Retinal pigment epithelial cell (primary cell): ENCODE measurements around the gene REEP3.

Experiments used
- DNase-seq: peaks from one replicate; pipeline ENCODE4 v3.0.0-alpha.2; 2010; ENCODE audit warnings: low read depth
- H3K4me3 ChIP-seq: 2 replicates; pipeline ENCODE4 v1.5.1; 2011; ENCODE audit warnings: mild to moderate bottlenecking, low read length, control low read depth, moderate library complexity
- TF ChIP-seq, protein P1 (sequence below): conservative IDR thresholded peaks from 2 replicates; pipeline ENCODE4 v1.5.1; 2011; ENCODE audit warnings: low read depth, low read length, control low read depth, inconsistent platforms

Gene REEP3

DNA sequence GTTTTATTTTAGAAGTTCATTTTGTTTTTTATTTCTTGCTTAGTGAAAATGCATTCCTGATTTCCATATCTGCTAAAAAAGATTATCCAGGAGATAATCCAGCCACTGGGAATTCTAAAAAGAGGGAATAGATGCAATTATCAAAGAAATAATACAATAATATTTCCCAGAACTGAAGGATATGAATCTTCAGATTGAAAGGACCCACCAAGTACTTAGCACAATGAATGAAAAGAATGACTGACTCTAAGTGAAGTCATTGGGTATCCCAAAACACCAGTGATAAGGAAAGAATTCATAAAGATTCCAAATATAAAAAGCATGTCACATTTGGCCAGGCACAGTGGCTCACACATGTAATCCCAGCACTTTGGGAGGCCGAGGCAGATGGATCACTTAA lies 79.3 kb downstream of the REEP3 start:
- TF ChIP-seq, protein P1, sequence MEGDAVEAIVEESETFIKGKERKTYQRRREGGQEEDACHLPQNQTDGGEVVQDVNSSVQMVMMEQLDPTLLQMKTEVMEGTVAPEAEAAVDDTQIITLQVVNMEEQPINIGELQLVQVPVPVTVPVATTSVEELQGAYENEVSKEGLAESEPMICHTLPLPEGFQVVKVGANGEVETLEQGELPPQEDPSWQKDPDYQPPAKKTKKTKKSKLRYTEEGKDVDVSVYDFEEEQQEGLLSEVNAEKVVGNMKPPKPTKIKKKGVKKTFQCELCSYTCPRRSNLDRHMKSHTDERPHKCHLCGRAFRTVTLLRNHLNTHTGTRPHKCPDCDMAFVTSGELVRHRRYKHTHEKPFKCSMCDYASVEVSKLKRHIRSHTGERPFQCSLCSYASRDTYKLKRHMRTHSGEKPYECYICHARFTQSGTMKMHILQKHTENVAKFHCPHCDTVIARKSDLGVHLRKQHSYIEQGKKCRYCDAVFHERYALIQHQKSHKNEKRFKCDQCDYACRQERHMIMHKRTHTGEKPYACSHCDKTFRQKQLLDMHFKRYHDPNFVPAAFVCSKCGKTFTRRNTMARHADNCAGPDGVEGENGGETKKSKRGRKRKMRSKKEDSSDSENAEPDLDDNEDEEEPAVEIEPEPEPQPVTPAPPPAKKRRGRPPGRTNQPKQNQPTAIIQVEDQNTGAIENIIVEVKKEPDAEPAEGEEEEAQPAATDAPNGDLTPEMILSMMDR, result no peak
- DNase-seq, result no peak
- H3K4me3 ChIP-seq, result no peak overlapping the region

DNA sequence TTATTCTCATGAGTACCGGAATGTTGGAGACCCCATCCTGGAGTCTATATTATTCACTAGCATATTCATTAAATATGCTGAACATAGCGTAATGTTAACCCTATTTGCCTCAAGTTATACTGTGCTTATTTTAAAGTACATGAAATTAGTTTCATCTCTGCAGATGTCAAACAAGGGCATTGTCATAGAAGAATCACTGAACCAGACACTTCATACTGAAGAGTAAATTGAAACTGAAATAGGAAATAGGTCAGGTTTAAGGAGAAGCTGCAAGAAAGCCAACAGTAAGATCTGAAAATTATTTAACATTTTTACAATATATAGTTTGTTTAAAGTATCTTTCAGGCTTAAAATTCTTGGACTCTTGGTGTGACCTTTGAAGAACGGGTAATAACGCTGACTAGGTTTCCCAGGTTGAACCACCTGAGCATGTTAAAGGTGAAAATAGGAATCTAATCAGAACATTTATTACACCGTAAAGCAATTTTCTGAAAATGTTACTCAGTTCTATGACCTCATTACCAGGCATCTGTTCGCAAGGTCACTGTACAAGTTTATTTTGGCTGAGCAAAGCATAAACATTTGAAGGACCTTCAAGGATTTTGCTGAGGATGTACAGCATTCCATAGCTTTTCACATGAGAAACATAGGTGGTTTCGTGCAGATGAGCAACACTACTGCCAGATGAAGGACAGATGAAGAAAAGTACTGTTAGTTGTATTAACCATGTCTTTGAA lies 82.7 kb downstream of the REEP3 start:
- no peak overlapping the region for H3K4me3 ChIP-seq
- TF ChIP-seq, protein P1, result no peak

DNA sequence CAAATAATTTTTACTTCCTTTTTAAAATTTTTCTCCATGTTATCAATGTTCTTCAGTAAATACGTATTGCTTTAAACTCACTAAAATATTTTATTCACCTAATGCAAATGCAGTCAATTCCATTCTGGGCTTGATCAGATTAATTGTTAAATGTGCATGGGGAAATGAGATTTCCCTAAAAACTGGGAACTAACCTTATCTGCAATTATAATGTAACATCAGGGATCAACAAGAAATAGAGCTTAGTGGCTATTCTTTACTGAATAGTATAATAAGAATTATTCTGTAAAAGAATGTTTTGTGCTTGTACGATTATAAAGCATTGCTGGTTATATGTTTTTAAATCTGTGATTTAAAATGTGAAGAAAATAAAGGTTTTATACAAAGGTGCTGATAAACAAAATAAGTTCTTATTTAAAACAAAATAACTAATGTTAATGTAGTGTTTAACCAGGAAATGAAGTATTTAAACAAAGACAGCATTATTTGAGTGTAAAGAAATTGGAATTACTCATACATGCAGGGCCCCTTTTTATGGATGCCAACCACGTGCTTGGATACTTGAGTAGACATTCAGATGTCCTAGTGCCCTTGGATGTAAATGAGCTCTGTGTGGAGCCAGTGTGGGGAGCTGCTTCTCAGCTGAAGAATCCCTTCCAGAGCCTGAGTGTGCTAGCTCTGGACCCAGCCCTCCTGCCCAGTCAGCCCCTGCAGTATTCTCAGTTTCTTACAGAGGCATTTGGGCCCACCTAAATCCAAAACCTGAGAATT lies 84.2 kb downstream of the REEP3 start:
- TF ChIP-seq, protein P1, result no peak
- H3K4me3 ChIP-seq, result no peak overlapping the region
- DNase-seq, result no peak

More for the DNA sequence above, 82.7 kb downstream of the REEP3 start:
- DNase-seq, result no peak

DNA sequence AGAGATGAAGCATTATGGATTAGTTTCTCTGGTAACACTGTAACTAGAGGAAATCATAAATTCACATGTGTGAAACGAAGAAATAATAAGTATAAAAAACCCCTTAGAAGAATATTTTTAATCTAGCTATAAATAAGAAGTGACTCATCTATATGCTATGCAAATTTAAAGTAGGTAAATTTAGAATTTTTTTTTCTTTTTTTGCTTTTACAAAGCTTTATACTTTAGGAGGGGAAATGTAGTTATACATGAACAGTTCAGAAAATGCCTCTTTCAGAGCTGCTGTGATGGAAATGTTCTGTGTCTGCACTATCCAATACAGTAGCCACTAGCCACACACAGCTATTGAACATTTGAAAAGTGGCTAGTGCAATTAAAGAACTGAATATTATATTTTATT lies 87.3 kb downstream of the REEP3 start:
- no peak for DNase-seq
- no peak overlapping the region for H3K4me3 ChIP-seq
- TF ChIP-seq, protein P1, result no peak

DNA sequence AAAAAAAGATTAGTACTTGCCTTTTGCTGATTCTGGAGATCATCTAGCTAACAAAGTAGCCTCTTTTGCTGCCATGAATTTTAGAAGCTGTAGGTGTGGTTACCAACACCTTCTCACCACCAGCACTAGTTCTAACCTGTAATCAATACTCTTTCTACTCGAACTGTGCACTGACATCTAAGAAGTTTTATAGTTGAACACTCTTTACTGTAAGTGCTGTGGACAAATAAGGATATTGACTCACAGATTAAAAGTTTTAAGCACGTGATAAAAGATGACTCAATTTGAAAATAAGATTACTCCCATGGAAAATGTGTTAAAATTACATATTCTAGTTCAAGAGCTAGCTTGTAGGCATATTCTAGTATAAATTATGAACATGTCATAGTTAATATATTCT lies 89.9 kb downstream of the REEP3 start:
- TF ChIP-seq, protein P1, result no peak
- no peak overlapping the region for H3K4me3 ChIP-seq
- no peak for DNase-seq

DNA sequence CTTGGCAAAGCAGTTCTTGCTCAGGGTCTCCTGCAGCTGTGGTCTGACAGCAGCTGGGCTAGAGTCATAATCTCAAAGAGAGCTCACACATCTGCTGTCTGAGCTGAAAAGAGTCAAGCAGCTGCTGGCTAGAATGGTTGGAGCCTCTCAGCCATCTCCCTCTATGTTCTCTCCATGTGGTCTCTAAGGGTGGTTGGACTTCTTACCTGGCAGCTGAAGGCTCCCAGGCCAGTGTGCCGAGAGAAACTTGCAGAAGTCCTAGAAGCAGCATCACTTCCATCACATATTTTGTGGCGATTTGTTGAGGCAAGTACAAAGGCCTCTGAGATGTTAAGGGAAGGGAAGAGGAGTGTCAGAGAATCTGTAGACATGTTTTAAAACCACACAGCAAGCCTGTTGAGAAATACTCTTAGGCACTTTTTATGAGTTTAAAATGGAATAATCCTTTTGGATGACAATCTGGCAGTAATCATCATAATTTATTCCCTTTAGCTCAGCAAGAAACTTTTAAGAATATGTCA lies 93.2 kb downstream of the REEP3 start:
- no peak overlapping the region for H3K4me3 ChIP-seq
- DNase-seq, result no peak
- TF ChIP-seq, protein P1, result no peak

DNA sequence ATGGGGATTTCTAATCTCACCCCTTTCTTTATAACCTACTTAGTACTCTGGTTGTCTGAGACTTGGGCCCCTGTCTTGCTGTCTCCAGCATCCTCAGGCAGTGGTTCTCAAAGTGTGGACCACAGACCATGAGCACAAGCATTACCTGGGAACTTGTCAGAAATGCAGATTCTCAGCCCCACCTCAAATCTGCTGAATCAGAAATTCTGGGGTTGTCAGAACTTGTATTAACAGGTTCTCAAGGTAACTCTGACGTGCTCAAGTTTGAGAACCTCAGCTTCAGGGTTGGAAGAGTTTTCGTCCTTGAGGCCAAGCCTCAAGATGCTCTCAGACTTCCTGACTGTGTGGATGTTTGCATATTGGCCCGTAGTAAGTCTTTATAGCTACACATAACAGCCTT lies 97.4 kb downstream of the REEP3 start:
- H3K4me3 ChIP-seq, result no peak overlapping the region
- DNase-seq, result no peak
- TF ChIP-seq, protein P1, result no peak
